Mesenchymal stem cell (in vitro differentiated cells and primary cell): Measurements from ENCODE around the gene TK2.

Source experiments
- DNase-seq: peaks from one replicate; pipeline ENCODE4 v3.0.0-alpha.2; 2013
- H2AFZ ChIP-seq: one replicate; pipeline ENCODE4 v1.6.1; 2013; ENCODE audit warnings: low read depth, mild to moderate bottlenecking, control low read depth, inconsistent platforms, low read length, moderate library complexity
- H2AK5ac ChIP-seq: 2 replicates; pipeline ENCODE4 v1.6.1; 2013; ENCODE audit warnings: low read length, moderate library complexity, mild to moderate bottlenecking, inconsistent platforms; ENCODE audit not compliant: severe bottlenecking
- H2BK120ac ChIP-seq: one replicate; pipeline ENCODE4 v1.6.1; 2013; ENCODE audit warnings: low read depth, mild to moderate bottlenecking, inconsistent platforms, low read length, moderate library complexity
- H2BK12ac ChIP-seq, 2 experiments: one replicate each; pipeline ENCODE4 v1.6.1; 2013; ENCODE audit warnings: inconsistent platforms in 2 of 2, low read length in 2 of 2, mild to moderate bottlenecking in 2 of 2, moderate library complexity in 2 of 2, control low read depth in 1 of 2
- H2BK15ac ChIP-seq: one replicate; pipeline ENCODE4 v1.6.1; 2013; ENCODE audit warnings: mild to moderate bottlenecking, low read depth, inconsistent platforms; ENCODE audit not compliant: poor library complexity, severe bottlenecking
- H2BK5ac ChIP-seq: 2 replicates; pipeline ENCODE4 v1.6.1; 2013; ENCODE audit warnings: low read depth, mild to moderate bottlenecking, low read length, control low read depth, inconsistent platforms; ENCODE audit not compliant: poor library complexity, severe bottlenecking
- H3K14ac ChIP-seq, 2 experiments: one replicate each; pipeline ENCODE4 v1.6.1; 2013; ENCODE audit warnings: inconsistent platforms in 2 of 2, low read length in 2 of 2, control low read depth in 1 of 2, mild to moderate bottlenecking in 1 of 2, moderate library complexity in 1 of 2
- H3K18ac ChIP-seq, 2 experiments: one replicate each; pipeline ENCODE4 v1.6.1; 2013; ENCODE audit warnings: inconsistent platforms in 2 of 2, low read length in 2 of 2, control low read depth in 1 of 2, low read depth in 1 of 2, mild to moderate bottlenecking in 1 of 2
- H3K23ac ChIP-seq, 2 experiments: one replicate each; pipeline ENCODE4 v1.6.1; 2013; ENCODE audit warnings: inconsistent platforms in 2 of 2, low read length in 2 of 2, mild to moderate bottlenecking in 2 of 2, moderate library complexity in 2 of 2, control low read depth in 1 of 2
- H3K27ac ChIP-seq: 2 replicates; pipeline ENCODE4 v1.5.1; 2013; ENCODE audit warnings: mild to moderate bottlenecking, moderate library complexity, low read length, control low read depth, inconsistent platforms; ENCODE audit not compliant: poor library complexity, severe bottlenecking
- H3K27me3 ChIP-seq, 2 experiments: 2 replicates each; pipeline versions ENCODE4 v1.6.1 to v1.7.0; 2013; ENCODE audit warnings: low read length in 2 of 2, mild to moderate bottlenecking in 2 of 2, moderate library complexity in 2 of 2, control low read depth in 1 of 2, inconsistent platforms in 1 of 2; ENCODE audit not compliant: control insufficient read depth in 1 of 2, insufficient read depth in 1 of 2
- H3K36me3 ChIP-seq, 2 experiments: 2 replicates each; pipeline versions ENCODE4 v1.6.1 to v1.7.0; 2013; ENCODE audit warnings: low read length in 2 of 2, control low read depth in 1 of 2, inconsistent platforms in 1 of 2, low read depth in 1 of 2, mild to moderate bottlenecking in 1 of 2; ENCODE audit not compliant: insufficient read depth in 2 of 2, control insufficient read depth in 1 of 2
- H3K4ac ChIP-seq, 2 experiments: one replicate each; pipeline ENCODE4 v1.6.1; 2013; ENCODE audit warnings: inconsistent platforms in 2 of 2, low read length in 2 of 2, mild to moderate bottlenecking in 2 of 2, moderate library complexity in 2 of 2, control low read depth in 1 of 2, low read depth in 1 of 2
- H3K4me1 ChIP-seq: 2 replicates; pipeline ENCODE4 v1.6.1; 2013; ENCODE audit warnings: low read depth, low read length, control low read depth; ENCODE audit not compliant: control insufficient read depth, insufficient read depth
- H3K4me2 ChIP-seq: 2 replicates; pipeline ENCODE4 v1.6.1; 2013; ENCODE audit warnings: low read length, mild to moderate bottlenecking, inconsistent platforms; ENCODE audit not compliant: poor library complexity, severe bottlenecking
- H3K4me3 ChIP-seq, 2 experiments: 2 replicates each; pipeline versions ENCODE4 v1.5.1 to v1.7.0; 2013; ENCODE audit warnings: low read length in 2 of 2, mild to moderate bottlenecking in 2 of 2, control low read depth in 1 of 2, low read depth in 1 of 2; ENCODE audit not compliant: insufficient read depth in 1 of 2
- H3K79me1 ChIP-seq: replicated peaks from 2 replicates; pipeline ENCODE4 v1.6.1; 2013; ENCODE audit warnings: mild to moderate bottlenecking, control low read depth, low read length, inconsistent platforms; ENCODE audit not compliant: poor library complexity, severe bottlenecking
- H3K9ac ChIP-seq: 2 replicates; pipeline ENCODE4 v1.7.0; 2013; ENCODE audit warnings: mild to moderate bottlenecking, low read length, moderate library complexity
- H3K9me3 ChIP-seq: 2 replicates; pipeline ENCODE4 v1.7.0; 2013; ENCODE audit warnings: mild to moderate bottlenecking, low read length; ENCODE audit not compliant: control insufficient read depth
- H4K8ac ChIP-seq: one replicate; pipeline ENCODE4 v1.6.1; 2013; ENCODE audit warnings: inconsistent platforms, mild to moderate bottlenecking, low read length, moderate library complexity
- H4K91ac ChIP-seq: one replicate; pipeline ENCODE4 v1.6.1; 2013; ENCODE audit warnings: mild to moderate bottlenecking, low read length, inconsistent platforms
- WGBS: methylation state at CpG from one replicate; pipeline ENCODE4 v1.1.7; 2013; ENCODE audit warnings: mixed read lengths; 5-methylcytosine and 5-hydroxymethylcytosine counted together

The TK2 gene

GRCh38 chr16:66562409-66562808 is 12.5 kb upstream of the TK2 start:
- Histone ChIP-seq H3K4me3 (no peak overlapping the region), H3K14ac (no peak overlapping the region), H3K18ac (no peak overlapping the region), H3K79me1 (peaks cover 20% of the 10 kb centered on the region), H3K27me3 (no peaks in the 10 kb centered on the region), H2BK5ac (no peak overlapping the region), H3K23ac (no peak overlapping the region), H3K36me3 (peaks cover 19 to 78% of the 10 kb centered on the region in 2 experiments), H3K4ac (no peak overlapping the region), H2AFZ (no peak overlapping the region), H2BK15ac (no peak overlapping the region), H2BK120ac (no peak overlapping the region), H4K8ac (no peak overlapping the region), H3K9ac (no peak overlapping the region), H3K4me2 (no peak overlapping the region), H3K9me3 (no peaks in the 10 kb centered on the region), H2AK5ac (no peak overlapping the region), H3K27ac (no peak overlapping the region), H2BK12ac (no peak overlapping the region), H4K91ac (no peak overlapping the region), H3K4me1 (peaks cover 3% of the 10 kb centered on the region)
- WGBS = 100% methylated on average over 1 of the region's 1 CpG
- no peak for DNase-seq

- peak overlapping the region in 1 of 2 experiments; percentile 37 for H3K23ac ChIP-seq
- H2BK5ac ChIP-seq = no peak overlapping the region
- no peak overlapping the region for H3K14ac ChIP-seq
- no peak overlapping the region for H3K4me3 ChIP-seq
- no peaks in the 10 kb centered on the region for H3K27me3 ChIP-seq
- H3K18ac ChIP-seq = no peak overlapping the region
- H3K9me3 ChIP-seq = no peaks in the 10 kb centered on the region
- H3K9ac ChIP-seq = no peak overlapping the region
- no peak overlapping the region for H2AK5ac ChIP-seq
- H3K4ac ChIP-seq = no peak overlapping the region
- peaks cover 3% of the 10 kb centered on the region for H3K4me1 ChIP-seq
- no peak overlapping the region for H2BK15ac ChIP-seq
- no peak overlapping the region for H3K4me2 ChIP-seq
- peaks cover 16% of the 10 kb centered on the region for H3K79me1 ChIP-seq
- H4K91ac ChIP-seq = no peak overlapping the region
- H3K36me3 ChIP-seq = peaks cover 15 to 76% of the 10 kb centered on the region in 2 experiments
- H2BK12ac ChIP-seq = no peak overlapping the region
- H2BK120ac ChIP-seq = no peak overlapping the region
- H2AFZ ChIP-seq = no peak overlapping the region
- no CpG with 5 or more reads among the region's 3 CpGs for WGBS
- DNase-seq = no peak
- H4K8ac ChIP-seq = no peak overlapping the region
- H3K27ac ChIP-seq = no peak overlapping the region
These were observed 11.6 kb upstream of the TK2 start for GRCh38 chr16:66561381-66562080.

GRCh38 chr16:66560107-66560506 is 10.2 kb upstream of the TK2 start:
- Histone ChIP-seq H2BK5ac (no peak overlapping the region), H3K9me3 (no peaks in the 10 kb centered on the region), H4K8ac (peak overlapping the region; percentile 2), H3K4me2 (no peak overlapping the region), H3K4ac (no peak overlapping the region), H3K23ac (no peak overlapping the region), H3K9ac (no peak overlapping the region), H4K91ac (no peak overlapping the region), H3K4me3 (no peak overlapping the region), H3K18ac (no peak overlapping the region), H2AK5ac (no peak overlapping the region), H2AFZ (no peak overlapping the region), H3K14ac (no peak overlapping the region), H3K79me1 (peaks cover 14% of the 10 kb centered on the region), H2BK120ac (no peak overlapping the region), H2BK15ac (no peak overlapping the region), H3K27ac (no peak overlapping the region), H3K27me3 (no peaks in the 10 kb centered on the region), H3K4me1 (peaks cover 3% of the 10 kb centered on the region), H3K36me3 (peaks cover 5 to 70% of the 10 kb centered on the region in 2 experiments), H2BK12ac (no peak overlapping the region)
- DNase-seq = no peak
- 87% methylated on average over 1 of the region's 1 CpG for WGBS

- H3K79me1 ChIP-seq = peaks cover 33% of the 10 kb centered on the region
- H3K4me1 ChIP-seq = peaks cover 15% of the 10 kb centered on the region
- H3K4me3 ChIP-seq = no peak overlapping the region
- no peak overlapping the region for H4K8ac ChIP-seq
- no peak overlapping the region for H3K14ac ChIP-seq
- WGBS = 97% methylated on average over 5 of the region's 6 CpGs
- H3K27me3 ChIP-seq = no peaks in the 10 kb centered on the region
- H3K4ac ChIP-seq = no peak overlapping the region
- H2BK12ac ChIP-seq = no peak overlapping the region
- no peak overlapping the region for H2BK15ac ChIP-seq
- no peak for DNase-seq
- no peak overlapping the region for H3K4me2 ChIP-seq
- no peak overlapping the region for H2BK120ac ChIP-seq
- H3K9ac ChIP-seq = no peak overlapping the region
- no peaks in the 10 kb centered on the region for H3K9me3 ChIP-seq
- no peak overlapping the region for H3K27ac ChIP-seq
- no peak overlapping the region for H3K23ac ChIP-seq
- no peak overlapping the region for H2AFZ ChIP-seq
- H2AK5ac ChIP-seq = no peak overlapping the region
- no peak overlapping the region for H4K91ac ChIP-seq
- no peak overlapping the region for H2BK5ac ChIP-seq
- no peak overlapping the region for H3K18ac ChIP-seq
- H3K36me3 ChIP-seq = peaks cover 6 to 29% of the 10 kb centered on the region in 2 experiments
These were observed 4.6 kb upstream of the TK2 start for GRCh38 chr16:66554495-66554894.
